NCI-H1092 treated with DMSO at 0.1 percent for 48 hours (cell line): ENCODE measurements around the gene CDC6.

ENCODE experiments used
- DNase-seq: peaks from one replicate; lab custom pipeline; 2025; lab: John Stamatoyannopoulos, UW

CDC6 gene

DNA sequence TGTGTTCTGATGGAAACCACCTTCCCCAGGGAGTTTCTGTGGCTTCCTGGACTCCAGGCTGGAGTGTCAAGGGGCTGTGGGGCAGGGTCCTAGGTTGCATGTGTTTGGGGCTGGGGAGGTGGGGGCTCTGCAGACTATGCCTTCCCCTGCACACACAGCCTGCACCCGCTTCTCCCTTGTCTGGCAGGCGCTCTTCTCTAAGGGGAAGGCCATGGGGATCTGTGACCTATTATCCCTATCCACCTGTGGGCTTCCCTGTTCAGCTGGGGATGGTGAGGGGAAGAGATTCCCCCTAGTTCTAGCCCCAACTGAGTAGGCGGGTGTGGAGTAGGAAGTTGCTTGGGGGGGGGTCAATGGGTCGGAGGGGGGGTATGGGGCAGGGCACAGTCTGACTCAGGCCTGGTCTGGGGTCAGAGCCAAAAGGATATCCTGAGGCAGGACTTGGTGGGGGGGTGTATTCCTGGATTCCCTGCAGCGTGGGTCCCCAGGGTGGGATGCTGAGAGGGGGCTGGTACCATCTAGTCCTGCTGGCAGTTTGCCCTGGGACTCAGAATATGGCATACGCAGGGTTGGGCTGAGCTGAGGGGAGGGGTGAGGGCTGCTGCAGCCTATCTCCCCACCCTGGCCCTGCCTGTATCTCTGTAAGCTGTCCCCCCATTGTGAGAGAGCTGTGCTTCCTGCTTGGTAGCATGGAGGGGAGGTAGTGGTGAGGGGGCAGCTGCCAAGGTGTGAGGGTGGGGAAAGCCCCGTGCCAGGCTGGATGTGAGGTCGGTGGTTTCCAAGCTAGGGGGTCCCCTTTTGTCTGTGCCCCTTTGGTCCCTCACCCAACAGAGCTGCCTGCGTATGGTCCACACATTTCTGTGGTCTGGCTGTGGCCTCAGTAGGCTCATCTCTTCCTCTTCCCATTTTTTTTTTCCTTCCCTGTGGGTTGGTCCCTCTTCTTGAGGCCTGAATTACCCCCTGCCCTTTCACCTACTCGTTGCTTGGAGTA, 36.0 kb downstream of the CDC6 start:
- no peak for DNase-seq

DNA sequence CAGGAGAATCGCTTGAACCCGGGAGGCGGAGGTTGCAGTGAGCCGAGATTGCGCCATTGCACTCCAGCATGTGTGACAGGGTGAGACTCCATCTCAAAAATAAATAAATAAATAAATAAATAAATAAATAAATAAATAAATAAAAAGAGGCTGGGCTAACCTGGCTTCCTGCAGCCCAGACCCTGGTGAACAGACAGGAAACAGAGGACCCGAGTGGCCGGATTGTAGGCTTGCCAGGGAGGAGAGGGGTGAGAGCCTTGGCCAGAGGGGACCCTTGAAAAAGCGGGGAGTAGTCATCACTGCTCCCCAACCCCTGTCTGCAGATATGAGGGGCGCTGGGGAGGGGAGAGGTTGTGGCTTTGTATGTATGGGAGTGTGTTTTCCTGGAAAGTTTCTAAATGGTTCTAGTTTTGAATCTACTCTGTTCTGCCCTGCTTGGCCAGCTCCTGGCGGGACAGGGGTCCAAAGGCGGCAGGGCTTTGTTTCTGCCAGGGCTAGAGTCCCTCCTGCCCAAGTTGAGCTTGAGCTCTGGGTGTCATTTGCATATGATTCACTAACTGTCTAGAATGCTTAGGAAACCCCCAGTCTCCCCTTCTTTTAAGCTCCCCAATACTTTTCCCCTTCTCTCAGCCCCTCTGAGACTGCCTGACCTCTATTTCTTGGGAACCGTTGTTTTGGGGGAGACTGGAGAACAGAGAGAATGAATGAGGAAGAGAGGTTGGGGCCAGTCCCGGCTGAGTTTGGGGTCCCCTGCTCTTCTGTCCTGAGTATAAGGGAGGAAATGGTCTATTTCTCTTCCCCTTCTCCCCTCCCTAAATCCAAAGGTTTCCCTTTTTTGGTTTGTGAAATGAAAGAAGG, 37.7 kb downstream of the CDC6 start:
- DNase-seq: no peak

DNA sequence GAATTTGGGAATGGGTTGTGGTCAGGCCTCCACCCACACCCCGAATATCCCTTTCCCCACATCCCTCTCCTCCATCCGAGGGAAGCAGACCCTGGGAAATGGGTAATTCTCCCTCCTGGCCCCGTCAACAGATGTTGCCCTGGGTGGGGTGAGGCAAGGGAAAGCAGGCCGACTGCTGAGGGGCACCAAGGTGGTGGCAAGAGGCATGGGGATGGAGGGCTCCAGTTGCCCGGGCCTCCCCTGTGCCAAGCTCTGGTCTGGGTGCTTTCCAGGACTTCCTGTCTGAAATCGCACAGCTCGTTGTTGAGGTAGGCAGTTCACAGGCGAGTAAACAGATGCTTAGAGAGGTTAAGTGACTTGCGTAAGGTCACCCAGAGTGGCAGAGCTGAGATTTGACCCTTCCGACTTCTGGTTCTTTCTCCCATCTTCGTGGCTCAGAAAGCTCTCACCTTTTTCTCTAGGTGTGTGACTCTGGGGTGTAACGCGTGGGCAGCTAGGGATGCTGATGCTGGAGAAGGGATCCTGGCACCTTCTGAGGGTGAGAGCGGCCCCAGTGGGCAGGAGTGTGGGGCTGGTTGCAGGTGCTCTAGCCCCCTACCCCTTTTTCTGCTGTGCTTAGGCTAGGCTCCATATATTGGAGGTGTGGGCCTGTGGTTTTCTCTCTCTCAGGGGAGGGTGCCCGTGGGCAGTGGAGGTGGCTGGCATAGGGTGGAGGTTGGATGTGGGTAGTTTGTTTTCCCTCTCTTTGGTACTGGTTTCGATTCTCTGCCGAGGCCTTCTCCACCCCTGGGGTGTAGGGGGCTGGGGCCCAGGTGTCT, 38.5 kb downstream of the CDC6 start:
- no peak for DNase-seq

DNA sequence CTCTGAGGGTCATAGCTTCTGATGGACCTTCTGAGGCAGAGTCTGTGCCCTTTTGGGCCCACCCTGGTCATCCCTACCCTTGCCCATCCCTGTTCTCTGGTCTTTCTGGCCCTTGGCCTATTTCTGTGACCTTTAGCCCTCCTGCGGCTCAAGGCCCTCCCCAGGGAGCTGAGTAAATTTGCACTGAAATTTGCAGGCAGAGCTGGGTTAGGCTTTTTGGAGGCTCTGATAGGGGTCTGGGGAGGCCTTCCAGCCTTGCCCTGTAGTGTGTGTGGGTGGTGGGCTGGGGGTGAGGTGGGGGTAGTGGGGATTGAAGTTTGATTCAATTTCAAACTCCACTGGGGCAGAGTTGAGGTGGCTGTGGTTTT, 39.1 kb downstream of the CDC6 start:
- DNase-seq: no peak

DNA sequence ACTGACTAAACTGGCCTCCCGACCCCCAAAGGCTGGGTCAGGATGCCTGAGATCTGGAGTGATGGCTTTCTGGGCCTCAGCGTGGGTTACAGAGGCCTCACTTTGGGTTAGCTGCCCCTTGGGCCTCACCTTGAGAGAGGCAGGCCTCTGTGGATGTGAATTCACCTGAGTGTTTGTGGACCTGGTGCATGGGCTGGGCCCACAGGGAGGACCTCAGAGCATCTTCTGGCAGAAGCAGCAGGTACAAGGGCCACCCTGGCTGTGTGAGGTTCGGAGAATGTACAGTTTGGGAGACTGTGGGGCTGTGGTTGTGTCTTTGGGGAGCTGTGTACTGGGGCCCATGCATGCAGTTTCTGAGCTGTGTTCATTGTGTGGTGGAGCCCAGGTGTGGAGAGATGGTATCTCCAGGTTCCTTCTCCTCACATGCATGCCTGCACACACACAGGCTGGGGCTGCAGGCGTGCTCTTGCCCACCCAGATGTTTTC, 39.6 kb downstream of the CDC6 start:
- DNase-seq: no peak

DNA sequence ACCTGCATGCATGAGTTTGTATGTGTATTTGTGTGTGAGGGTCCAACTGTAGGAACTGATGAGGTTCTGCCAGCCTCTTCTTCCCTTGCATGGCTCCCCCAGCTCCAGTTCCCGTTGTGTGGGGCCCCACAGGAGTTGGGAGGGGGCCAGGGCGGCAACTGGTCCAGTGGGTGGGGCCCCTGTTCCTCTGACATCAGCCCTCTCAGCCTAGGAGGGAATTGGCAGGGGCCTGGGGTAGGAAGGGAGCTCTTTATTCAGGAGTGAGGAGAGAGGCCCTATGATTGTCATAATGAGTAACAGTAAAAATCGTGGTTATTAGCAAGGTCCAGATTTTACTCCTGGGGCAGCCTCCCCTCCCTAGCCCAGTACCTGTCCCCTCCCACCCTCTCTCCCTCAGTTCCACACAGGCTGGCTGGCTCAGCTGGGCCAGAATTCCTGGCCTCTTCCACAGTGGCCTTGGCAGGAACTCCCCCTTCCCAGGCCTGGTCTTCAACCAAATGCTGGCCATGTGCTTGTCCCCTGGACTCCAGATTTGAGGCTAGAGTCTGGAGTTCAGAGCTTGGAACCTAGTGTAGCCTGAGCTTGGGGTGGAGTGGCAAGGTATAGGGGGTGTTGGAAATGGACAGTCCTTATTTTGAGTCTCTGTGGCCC, 40.2 kb downstream of the CDC6 start:
- no peak for DNase-seq

DNA sequence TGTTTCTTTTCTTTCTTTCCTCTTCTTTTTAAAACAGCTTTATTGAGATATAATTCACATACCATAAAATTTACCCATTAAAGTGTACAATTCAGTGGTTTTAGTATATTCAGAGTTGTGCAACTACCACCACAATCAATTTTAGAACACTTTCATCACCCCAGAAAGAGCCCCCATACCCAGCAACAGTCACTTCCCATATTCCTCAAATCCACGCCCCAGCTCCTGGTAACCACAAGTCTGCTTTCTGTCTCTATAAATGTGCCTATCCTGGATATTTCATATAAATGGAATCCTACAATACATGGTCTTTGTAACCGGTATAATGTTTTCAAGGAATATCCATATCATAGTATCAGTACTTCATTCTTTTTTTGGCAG, 40.7 kb downstream of the CDC6 start:
- no peak for DNase-seq

DNA sequence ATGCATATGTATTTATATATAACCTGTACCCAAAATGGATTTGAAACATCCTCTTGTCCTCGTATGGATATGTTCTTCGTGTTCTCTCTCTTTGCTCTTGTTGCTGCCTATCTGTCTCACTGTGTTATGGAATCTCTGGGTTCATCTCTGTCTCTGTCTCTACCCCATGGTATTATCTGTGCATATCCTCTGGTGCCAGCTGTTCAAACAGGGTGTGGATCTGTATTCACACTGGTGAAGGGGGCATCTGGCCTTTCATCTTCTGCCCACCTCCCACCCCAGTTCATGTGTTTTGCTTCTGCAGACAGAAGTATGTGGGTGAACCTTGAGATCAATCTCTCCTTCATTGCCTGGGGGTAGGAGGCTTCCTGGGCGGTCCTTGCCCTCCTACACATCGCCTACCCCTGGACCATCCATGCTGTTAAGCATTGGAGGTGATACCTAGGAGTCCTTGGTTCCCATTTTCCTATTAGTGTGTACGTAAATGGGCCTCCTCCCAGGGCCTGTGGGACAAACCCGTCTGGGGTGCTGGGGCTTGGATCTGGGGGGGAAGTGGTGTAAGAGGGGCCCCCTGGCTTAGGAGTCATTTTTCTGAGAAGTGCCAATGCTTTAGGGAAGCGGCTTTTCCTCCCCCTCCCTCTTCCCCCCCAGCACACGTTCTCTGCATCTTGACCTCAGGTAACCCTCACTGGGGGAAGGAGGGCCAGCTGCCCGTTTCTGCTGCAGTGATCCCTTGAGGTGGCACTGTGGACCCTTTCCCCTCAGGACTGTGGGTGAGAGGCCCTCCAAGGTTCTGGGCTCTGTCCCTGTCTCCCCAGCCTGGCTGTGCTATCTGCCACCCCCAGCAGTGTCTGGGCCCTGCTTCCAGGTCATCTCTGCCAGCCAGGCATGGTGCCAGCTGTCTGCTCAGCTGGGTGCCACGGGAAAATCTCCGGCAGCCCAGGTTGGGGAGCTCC, 42.4 kb downstream of the CDC6 start:
- DNase-seq: peak; percentile 67

DNA sequence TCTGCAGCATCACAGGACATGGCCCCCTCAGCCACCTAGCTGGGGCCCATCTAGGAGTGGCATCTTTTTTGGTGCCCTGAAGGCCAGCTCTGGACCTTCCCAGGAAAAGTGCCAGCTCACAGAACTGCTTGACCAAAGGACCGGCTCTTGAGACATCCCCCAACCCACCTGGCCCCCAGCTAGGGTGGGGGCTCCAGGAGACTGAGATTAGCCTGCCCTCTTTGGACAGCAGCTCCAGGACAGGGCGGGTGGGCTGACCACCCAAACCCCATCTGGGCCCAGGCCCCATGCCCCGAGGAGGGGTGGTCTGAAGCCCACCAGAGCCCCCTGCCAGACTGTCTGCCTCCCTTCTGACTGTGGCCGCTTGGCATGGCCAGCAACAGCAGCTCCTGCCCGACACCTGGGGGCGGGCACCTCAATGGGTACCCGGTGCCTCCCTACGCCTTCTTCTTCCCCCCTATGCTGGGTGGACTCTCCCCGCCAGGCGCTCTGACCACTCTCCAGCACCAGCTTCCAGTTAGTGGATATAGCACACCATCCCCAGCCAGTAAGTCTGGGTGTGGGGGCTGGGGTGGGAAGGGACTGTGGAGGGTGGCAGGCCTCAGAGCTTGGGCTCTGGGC, 43.3 kb downstream of the CDC6 start:
- DNase-seq: no peak

DNA sequence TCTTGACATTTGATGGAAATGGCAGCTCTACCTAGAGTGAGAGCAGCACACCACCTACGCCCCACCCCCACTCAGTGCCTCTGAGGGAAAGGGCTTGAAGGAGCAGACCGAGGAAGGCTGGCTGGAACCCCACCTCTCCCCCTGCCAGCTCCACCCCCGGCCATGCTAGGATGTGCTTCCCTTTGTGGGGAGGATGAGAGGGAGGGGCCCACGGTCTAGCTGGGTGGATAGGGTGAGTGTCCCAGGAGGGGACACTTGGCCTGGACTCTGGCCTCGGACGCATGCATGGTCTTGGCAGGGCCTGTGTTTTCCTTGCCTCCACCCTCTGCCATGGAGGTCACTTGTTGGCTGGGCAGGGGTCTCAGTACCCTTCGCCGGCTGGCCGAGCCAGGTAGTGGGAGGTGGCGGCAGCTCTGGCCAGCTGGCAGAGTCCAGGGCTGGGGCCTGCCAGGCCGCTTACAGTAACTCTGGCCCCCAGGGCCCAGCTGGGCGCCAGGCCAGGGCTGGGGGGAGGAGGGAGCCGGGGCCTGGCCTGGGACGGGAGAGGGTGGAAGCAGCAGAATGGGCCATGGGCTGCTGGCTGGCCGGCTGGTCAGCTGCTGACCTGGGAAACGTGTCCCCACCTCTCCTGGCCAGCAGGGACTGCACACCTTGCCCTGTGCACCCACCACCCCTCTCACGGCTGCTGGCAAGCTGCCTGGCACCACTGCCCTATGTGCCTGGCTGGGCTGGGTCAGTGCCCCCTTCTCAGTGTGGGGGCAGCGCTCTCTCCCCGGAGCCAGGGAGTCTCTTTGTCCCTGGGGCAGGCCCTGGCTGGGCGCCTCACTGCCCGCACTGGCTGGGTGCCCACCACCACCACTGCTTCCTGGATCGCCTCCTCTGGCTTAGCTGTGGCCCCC, 44.3 kb downstream of the CDC6 start:
- DNase-seq: peak; percentile 79

DNA sequence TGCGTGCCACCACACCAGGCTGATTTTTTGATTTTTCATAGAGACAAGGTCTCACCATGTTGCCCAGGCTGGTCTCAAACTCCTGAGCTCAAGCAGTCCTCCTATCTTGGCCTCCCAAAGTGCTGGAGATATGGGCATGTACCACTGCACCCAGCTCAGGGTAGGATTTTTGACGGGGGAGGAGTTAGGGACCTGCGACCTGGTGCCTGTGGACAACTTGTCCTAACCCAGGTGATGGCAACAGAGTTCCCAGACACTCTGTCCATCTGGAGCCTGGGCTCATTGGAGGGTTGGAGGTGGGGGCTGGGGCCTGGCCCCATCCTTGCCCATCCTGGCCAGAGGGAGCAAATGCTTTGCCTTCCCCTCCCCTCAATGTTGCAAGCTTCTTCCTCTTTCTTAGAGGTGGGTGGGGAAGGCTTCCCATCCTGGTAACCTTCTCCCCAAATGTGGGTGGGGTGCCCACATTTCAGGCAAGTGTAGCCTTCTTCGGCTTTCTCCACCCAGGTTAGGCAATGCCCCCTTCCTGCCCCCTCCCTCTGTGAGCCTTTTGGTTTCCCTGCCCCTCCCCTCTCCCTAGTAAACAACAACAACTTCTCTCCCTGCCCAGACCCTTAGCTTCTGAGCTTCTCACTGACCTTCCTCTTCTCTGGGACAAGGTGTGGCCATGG, 46.2 kb downstream of the CDC6 start:
- no peak for DNase-seq

DNA sequence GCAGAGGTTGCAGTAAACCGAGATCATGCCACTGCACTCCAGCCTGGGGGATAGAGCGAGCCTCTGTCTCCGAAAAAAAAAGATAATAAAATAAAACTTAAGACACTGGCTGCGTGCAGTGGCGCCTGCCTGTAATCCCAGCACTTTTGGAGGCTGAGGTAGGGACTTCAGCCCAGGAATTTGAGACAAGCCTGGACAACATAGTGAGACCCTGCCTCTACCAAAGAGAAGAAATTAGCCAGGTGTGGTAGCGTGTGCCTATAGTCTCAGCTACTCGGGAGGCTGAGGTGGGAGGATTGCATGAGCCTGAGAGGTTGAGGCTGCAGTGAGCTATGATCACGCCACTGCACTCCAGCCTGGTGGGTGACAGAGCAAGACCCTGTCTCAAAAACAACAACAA, 47.9 kb downstream of the CDC6 start:
- DNase-seq: no peak

DNA sequence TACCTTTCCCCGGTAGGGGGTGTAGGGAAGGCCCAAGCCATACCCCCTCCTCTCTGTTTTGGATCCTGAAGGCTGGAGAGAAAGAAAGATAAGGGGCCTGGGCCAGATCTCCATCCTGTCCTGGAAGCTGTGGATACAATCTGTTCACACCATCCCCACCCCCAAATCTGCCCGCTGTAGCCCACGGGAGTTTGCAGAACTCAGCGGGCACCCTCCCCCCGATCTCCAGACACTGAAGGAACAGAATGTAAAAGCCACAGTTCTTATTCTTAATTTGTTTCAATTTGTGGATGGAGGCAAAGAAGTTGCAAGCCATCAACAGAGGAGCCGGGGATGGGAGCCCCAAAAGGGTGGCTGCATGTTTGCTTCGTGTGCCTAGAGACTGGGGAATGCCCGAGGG, 49.7 kb downstream of the CDC6 start:
- DNase-seq: no peak

DNA sequence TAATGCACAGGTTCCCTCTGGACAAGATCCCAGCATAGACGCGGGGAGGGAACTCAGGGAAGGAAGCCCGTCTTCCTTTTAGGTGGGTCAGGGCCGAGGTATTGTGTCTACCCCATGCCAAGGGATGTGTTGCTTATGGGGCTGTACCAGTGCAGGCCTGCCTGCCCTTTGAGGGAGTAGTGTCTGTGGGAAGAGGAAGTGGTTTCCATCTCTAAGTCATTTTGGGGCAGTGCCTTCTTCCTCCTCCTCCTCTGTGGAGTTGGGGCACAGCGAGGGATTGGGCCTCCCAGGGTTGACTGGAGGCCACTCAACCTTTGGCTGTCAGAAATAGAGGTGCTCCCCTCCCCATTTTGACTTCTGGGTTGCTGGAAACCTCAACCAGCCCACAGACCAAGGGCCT, 50.4 kb downstream of the CDC6 start:
- no peak for DNase-seq

DNA sequence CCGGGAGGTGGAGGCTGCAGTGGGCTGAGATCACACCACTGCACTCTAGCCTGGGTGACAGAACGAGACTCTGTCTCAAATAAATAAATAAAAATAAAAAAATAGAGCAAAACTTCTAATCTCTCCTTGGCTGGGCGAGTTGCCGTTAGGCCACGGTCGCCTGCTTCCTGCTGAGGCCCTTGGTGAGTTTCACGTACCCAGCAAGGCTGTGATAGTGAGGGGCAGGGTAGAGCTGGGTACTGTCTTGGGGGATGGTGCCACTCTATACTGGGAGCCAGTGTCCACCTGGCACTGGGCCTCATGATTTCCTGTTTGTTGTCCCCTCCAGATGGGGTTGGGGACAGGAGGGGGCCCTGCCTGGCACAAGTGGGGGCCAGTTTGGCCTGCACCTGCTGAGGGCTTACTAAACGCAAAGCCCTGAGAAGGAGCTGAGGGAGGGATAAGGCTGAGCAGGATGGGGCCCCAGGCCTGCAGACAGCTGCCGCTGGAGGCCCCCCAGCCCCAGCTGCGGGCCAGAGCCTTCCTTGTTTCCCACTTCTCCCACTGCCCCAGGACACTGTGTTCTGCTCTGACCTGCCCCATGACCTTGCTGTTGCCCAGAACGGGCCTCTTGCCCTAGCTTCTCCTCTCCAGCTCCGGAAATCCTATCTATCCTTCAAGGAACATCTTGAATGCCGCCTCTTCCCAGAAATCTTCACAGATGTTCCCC, 51.4 kb downstream of the CDC6 start:
- no peak for DNase-seq

DNA sequence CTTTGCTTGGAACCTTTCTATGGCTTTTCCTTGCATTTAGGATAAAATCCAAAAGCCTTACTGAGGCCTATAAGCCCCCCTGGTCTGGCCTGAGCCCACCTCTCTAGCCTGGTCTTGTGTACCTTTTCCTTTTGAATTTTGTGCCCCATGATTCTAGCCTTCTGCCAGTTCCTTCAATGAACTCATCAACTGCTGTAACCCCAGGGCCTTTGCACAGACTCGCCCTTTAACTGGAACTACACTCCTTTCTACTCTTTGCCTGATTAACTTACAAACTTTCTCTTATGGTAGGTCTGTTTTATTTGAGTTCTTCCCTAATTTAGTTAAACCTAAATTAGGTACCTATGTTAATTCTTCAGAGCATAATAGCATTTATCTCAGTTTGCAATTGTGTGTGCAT, 52.6 kb downstream of the CDC6 start:
- no peak for DNase-seq
